CD4-positive, alpha-beta T cell treated with Interleukin-1 beta for 1 hour (primary cell): ENCODE results near the gene CDC20B.
"Not testable (repeated sequence)": the region's sequence is repeated elsewhere in the genome, so short reads cannot be mapped to it uniquely, and the experiment has no call there.

Experiments used
- DNase-seq, 2 donors: peaks; one replicate each; pipeline ENCODE4 v3.0.0-alpha.2; 2020 to 2022

The CDC20B gene

DNA sequence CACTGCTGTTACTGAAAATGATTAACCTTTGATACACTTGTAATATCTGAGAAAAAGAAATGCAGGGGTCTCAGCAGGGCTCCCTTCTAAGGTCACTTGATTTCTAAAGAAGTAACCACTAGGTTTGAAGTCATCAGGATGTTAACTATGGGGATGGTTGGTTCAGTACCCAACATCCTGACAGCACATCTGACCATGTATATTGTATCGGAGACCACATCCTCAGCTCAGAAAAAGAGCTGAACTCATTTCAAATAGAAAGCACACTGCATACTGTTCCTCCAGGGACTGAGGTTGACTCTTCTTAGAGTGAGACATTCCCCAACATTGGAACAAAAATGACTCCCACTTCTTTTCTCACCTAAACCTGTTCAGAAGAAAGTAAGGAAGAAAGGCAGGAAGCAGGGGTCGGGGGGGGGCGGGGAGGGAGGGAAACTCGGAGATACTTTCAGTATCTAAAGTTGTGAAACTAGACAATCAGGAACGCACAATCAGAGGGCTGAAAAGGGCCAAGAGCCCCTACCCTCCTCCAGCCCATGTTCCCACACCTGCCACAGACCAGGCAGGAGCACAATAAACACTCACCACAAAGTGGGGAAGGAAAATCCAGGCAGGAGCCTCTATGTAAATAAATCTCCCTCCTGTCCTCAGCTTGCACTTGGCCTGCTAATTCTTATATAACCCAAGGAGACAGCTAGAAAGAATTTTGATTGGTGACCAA lies 71.3 kb downstream of the CDC20B start:
- DNase-seq: peak in 1 of 2 donors; percentile 39

DNA sequence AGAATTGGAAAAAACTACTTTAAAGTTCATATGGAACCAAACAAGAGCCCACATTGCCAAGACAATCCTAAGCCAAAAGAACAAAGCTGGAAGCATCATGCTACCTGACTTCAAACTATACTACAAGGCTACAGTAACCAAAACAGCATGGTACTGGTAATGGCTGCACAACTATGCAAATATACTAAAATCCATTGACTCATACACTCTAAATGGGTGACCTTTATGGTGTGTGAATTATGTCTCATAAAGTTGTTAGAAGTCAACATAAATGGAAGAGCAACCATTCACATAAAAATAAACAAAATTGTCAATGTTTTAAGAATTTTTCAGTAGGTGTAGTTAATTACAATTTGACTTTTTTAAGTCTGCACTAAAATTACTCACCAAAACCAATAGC lies 71.8 kb downstream of the CDC20B start:
- DNase-seq: not testable (repeated sequence)

DNA sequence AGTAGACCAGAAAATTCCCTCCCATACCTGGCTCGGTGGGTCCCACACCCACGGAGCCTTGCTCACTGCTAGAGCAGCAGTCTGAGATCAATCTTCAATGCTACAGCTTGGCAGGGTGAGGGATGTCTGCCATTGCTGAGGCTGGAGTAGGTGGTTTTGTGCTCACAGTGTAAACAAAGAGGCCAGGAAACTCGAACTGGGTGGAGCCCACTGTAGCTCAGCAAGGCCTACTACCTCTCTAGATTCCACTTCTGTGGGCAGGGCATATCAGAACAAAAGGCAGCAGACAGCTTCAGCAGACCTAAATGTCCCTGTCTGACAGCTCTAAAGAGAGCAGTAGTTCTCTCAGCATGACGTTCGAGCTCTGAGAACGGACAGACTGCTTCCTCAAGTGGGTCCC lies 76.1 kb downstream of the CDC20B start:
- peak; percentile 39 to 54 for DNase-seq

DNA sequence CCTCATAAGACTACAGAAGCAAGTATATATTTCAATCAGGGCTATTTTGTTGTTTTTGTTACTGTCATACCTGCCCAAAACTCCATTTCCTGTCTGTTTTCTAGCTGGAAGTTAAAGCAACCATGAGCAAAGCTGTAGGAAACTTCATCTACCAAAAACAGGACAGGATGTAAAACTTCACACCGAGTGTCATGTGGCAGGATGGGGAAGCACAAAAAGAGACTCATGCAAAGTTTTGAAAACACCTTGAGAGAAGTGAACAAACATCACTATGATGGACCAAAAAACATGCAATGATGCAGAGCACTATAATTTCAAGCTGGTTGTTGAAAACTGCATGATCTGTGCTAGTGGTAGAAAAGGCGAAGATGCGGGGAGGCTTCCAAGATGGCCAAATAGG lies 76.8 kb downstream of the CDC20B start:
- DNase-seq: peak in 1 of 2 donors; percentile 35

DNA sequence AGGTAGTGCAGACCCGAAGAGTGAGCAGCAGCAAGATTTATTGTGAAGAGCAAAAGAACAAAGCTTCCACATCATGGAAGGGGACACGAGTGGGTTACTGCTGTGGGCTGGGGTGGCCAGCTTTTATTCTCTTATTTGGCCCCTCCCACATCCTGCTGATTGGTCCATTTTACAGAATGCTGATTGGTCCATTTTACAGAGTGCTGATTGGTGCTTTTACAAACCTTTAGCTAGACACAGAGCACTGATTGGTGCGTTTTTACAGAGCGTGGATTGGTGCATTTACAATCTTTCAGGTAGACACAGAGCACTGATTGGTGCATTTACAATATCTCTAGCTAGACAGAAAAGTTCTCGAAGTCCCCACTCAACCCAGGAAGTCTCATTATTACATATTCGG lies 82.0 kb downstream of the CDC20B start:
- DNase-seq: not testable (repeated sequence)

DNA sequence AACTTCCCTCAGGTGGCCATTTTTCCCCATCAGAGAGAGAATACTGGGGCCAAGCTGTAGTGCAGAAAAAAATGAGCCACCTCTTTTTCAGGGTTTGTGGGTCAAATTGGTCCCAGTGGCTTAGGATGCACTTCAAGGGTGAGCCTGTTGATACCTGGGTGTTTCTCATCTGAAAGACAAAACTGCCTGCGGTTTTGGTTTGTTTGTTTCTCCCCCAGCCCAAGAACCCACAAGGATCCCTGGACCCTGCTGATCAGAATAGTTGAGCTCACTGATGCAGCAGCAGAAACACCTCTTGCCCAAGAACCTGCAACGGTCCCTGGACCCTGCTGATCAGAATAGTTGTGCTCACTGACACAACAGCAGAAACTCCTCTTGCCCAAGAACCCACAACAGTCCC lies 83.7 kb downstream of the CDC20B start:
- DNase-seq: not testable (repeated sequence)

DNA sequence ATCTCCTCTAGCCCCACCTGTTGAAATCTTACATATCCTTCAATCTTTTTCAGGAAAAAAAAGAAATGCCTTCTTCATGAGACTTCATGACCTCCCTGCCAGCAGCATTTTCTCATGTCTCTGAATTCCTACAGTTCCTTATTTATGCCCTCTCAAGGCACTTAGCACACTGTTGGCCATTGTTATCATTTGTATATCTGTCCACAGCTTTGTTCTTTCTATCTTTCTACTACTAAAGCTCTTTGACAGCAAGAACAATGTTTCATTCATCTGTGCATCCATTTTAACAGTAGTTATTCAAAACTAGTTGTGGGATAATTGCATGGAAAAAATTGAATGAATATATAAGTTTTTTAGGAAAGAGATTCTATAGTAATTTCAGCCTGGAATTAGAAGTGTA lies 91.4 kb downstream of the CDC20B start:
- no peak for DNase-seq

DNA sequence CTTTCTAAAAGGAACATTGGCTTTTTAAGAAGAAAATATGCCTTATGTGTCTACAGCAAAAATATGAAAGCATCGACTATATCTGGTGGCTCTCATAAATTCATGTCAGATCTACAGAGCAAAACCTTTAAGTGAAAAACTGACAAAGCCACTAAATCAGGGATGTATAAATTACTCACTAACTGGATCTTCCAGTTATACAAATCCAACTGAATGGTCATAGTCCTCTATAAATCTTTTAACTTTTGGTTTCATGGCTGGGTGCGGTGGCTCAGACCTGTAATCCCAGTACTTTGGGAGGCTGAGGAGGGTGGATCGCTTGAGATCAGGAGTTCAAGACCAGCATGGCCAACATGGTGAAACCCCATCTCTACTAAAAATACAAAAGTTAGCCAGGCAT lies 99.8 kb downstream of the CDC20B start:
- no peak for DNase-seq

DNA sequence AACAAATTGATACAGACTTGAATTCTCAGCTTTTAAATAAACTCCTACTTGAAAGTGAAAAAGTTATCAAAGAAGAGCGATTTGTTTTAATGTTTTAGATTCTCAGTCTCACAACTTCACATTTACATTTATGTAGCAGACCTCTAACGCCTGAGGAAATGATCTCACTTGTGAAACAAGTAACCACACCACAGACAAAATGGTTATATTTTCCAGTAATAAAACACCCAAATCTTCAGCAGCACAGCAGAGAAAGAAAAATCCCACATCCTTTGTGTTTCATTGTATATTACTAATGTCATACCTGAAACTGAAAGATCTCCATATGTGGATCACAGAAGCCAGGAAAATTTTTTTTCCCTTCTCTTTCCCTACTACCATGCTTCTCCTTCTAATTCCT lies 100.3 kb downstream of the CDC20B start:
- DNase-seq: peak in 1 of 2 donors; percentile 36

DNA sequence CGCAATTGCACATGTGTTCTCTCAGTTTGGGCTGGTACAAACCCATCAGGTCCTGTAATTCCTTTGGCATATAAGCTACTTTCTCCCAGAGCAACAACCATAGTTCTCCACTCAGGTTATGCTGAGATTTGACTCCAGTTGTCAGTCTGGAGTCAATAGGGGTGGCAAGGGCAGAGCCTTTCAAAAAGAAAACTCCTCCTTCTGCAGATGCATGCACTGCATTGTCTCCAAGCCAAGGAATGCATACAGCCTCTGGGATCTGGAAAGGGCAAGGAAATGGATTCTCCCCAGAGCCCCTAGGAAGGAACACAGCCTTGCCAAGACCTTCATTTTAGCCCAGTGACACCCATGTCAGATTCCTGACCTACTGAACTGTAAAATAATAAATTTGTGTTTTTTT lies 101.6 kb downstream of the CDC20B start:
- DNase-seq: no peak

DNA sequence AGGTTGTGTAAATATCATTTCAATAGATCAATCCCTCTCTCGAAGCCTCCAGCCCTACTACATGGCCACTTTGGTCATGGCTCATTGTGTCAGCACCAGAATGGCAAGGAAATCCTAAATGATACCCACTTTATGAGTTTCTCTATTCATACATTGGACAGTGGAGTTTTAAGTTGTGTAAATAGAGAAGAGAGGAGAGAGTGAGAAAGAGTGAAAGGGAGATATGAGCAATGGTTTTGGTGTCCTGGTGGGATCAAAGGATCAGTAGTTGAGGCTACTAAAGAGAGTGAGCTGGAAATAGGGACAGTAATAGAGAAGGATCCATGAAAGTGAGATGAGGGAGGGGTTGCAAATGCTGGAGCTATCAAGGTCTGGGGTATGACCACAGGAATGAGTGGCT lies 102.0 kb downstream of the CDC20B start:
- no peak for DNase-seq

DNA sequence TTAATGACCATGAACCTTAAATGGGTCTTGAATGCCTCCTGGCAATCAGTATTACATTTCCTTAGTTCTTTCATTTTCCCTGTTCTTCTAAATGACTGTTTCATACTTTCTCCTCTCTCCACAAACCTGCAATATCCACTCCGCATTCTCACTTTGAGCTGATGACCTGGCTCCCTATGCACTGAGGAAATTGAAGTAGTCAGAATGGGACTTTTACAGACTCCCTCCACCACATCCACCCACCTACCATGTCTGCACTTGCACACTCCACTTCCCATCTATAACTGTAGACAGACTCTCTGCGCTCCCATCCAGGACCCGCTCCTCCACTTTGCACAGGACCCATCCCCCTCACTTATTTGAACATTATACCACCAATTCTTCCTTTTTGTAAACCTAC lies 106.7 kb downstream of the CDC20B start:
- DNase-seq: no peak

DNA sequence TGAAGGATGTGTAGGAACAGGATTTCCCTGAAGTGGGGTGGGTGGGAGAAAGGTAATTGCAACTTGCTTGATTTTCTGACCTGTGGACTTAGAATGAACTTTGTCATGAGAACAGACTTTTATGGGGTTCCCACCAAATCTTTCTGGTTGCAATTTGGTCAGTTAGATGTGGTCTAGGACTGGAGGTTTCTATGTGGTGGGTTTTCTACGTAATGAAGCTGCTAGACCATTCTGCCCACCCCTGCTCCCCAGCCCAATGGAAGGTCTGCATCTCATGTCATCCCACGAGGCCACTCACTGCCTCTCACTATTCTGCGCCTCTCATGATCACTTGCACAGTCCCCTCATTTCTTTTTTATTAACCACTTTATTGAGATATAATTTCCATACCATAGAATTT lies 108.5 kb downstream of the CDC20B start:
- DNase-seq: no peak

DNA sequence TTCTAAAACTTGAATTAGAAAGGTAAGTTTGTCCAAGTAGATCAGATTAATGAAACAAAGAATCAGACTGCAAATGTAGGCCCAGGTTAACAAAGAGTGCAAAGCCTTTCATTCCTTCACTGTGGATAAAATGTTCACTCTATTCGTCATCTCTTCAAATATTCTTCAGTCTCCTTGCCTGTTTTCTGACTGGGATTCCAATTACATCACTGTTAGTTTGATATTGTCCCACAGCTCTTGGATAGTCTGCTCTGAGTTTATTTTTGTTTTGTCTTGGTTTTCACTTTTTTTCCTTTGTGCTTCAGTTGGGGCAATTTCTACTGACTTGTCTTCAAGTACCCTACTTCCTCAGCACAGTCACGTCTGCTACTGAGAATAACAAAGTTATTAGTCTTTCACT lies 109.1 kb downstream of the CDC20B start:
- DNase-seq: no peak

DNA sequence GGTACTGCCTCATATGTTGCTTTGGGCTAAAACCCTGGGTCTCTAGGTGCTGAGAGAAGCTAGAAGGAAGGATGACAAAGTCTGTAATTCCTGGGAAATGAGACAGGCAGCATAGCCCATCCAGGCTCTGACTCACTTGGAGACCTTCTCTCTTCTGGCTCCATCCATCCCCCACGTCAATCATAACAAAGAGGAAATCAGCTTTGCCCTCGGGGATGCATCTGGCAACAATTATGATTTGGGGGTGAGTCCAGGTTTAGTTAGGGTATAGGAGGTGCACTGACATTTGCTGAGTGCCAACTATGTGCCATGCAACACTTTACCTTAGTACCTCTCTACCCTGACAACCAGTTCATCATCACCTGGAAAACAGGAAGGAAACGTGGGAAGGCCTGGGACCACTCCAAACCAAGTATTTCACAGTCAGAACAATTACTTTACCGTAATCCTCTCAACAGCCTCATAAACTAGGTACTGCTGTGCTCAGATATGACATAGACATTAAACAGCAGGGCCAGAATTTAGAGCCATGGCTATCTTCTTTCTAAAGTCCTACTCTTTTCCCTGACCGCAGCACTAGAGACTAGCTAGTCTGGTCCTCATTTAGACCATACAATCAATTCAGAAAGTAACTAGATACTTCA lies 109.6 kb downstream of the CDC20B start:
- DNase-seq: no peak
